ENCODE data around the gene EVL. TPM values are rescaled to one million over a fixed set of nuclear protein-coding genes. Genes with fewer than 3 reads are reported as not detected.

EVL gene
- polyA plus RNA-seq, 4 donors = 21.0 to 102 (median 31.8) TPM

GRCh38 chr14:100085462-100085861 is 20.2 kb downstream of the EVL start:
- no peak for DNase-seq
- Histone ChIP-seq H3K36me3 (ENCODE audit: control insufficient read depth in 3 of 3, insufficient read depth in 2 of 3, low read depth in 1 of 3, low read length in 3 of 3) (peaks cover 2 to 12% (median 7%) of the 10 kb centered on the region in 3 donors), H3K9me3 (ENCODE audit: control insufficient read depth in 2 of 2, insufficient read depth in 1 of 2, low read depth in 1 of 2, low read length in 1 of 2) (no peaks in the 10 kb centered on the region), H3K4me1 (ENCODE audit: control insufficient read depth in 3 of 3, insufficient read depth in 2 of 3, low read depth in 1 of 3, low read length in 2 of 3) (no peaks in the 10 kb centered on the region), H3K27me3 (ENCODE audit: control insufficient read depth in 3 of 3, insufficient read depth in 3 of 3, low read length in 3 of 3) (no peaks in the 10 kb centered on the region), H3K27ac (ENCODE audit: low read depth in 1 of 3, low read length in 2 of 3) (no peak overlapping the region), H3K4me3 (ENCODE audit: low read depth in 1 of 3, low read length in 3 of 3) (no peak overlapping the region)
- FAIRE-seq = no peak
- 90 to 92% (median 90%) methylated on average over 6 of the region's 6 CpGs for WGBS, 3 donors

GRCh38 chr14:100086361-100086760 is 21.1 kb downstream of the EVL start:
- FAIRE-seq = no peak

DNA sequence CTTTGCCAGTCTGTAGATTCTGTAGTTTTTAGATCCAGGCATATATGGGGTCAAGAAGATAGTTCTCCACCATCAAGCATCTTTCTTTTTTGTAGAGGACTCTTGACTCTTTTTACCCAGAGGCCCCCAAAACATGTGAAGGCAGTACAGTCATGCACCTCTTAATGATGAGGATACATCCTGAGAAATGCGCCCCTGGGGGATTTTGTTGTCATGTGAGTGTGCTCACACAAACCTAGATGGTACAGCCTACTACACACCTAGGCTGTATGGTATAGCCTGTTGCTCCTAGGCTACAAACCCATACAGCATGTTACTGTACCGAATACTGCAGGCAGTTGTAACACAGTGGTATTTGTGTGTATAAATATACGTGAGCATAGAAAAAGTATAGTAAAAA is 23.0 kb downstream of the EVL start:
- H3K4me3 ChIP-seq (ENCODE audit: low read depth in 1 of 3, low read length in 3 of 3) = no peak overlapping the region
- H3K27me3 ChIP-seq (ENCODE audit: control insufficient read depth in 3 of 3, insufficient read depth in 3 of 3, low read length in 3 of 3) = no peaks in the 10 kb centered on the region
- H3K27ac ChIP-seq (ENCODE audit: low read depth in 1 of 3, low read length in 2 of 3) = no peak overlapping the region
- DNase-seq (no peak), FAIRE-seq (no peak)
- peaks cover 2 to 19% (median 7%) of the 10 kb centered on the region in 3 donors for H3K36me3 ChIP-seq (ENCODE audit: control insufficient read depth in 3 of 3, insufficient read depth in 2 of 3, low read depth in 1 of 3, low read length in 3 of 3)
- 90 to 97% (median 93%) methylated on average over 3 of the region's 3 CpGs for WGBS, 3 donors
- H3K4me1 ChIP-seq (ENCODE audit: control insufficient read depth in 3 of 3, insufficient read depth in 2 of 3, low read depth in 1 of 3, low read length in 2 of 3) = peaks cover 0 to under 1% (median 0%) of the 10 kb centered on the region in 3 donors
- no peaks in the 10 kb centered on the region for H3K9me3 ChIP-seq (ENCODE audit: control insufficient read depth in 2 of 2, insufficient read depth in 1 of 2, low read depth in 1 of 2, low read length in 1 of 2)

More at GRCh38 chr14:100086361-100086760, 21.1 kb downstream of the EVL start:
- H3K4me1 ChIP-seq (ENCODE audit: control insufficient read depth in 3 of 3, insufficient read depth in 2 of 3, low read depth in 1 of 3, low read length in 2 of 3) = no peaks in the 10 kb centered on the region
- no peak overlapping the region for H3K4me3 ChIP-seq (ENCODE audit: low read depth in 1 of 3, low read length in 3 of 3)
- no peaks in the 10 kb centered on the region for H3K9me3 ChIP-seq (ENCODE audit: control insufficient read depth in 2 of 2, insufficient read depth in 1 of 2, low read depth in 1 of 2, low read length in 1 of 2)
- no peak for DNase-seq
- H3K27me3 ChIP-seq (ENCODE audit: control insufficient read depth in 3 of 3, insufficient read depth in 3 of 3, low read length in 3 of 3) = no peaks in the 10 kb centered on the region
- WGBS, 3 donors = 83 to 87% (median 85%) methylated on average over 5 of the region's 5 CpGs
- peaks cover 2 to 14% (median 7%) of the 10 kb centered on the region in 3 donors for H3K36me3 ChIP-seq (ENCODE audit: control insufficient read depth in 3 of 3, insufficient read depth in 2 of 3, low read depth in 1 of 3, low read length in 3 of 3)
- no peak overlapping the region for H3K27ac ChIP-seq (ENCODE audit: low read depth in 1 of 3, low read length in 2 of 3)

DNA sequence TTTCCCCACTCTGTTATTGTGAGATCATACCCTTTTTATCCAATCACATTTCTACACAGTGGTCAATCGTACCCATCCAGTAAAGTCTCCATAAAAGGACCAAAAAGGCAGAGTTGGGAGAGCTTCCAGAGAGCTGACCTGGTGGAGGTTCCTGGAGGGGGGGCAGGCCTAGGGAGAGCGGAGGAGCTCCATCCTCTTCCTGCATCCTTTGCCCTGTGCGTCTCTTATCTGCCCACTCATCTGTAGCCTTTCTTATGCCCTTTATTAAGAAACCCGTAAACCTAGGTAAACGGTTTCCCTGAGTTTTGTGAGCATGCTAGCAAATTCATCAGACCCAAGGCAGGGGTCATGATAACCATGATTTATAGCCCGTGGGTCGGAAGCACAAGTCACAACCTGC is 26.2 kb downstream of the EVL start:
- 88 to 94% (median 90%) methylated on average over 7 of the region's 7 CpGs for WGBS, 3 donors
- no peak for FAIRE-seq
- no peaks in the 10 kb centered on the region for H3K9me3 ChIP-seq (ENCODE audit: control insufficient read depth in 2 of 2, insufficient read depth in 1 of 2, low read depth in 1 of 2, low read length in 1 of 2)

GRCh38 chr14:100092832-100093231 is 27.6 kb downstream of the EVL start:
- Histone ChIP-seq H3K27ac (ENCODE audit: low read depth in 1 of 3, low read length in 2 of 3) (no peak overlapping the region), H3K9me3 (ENCODE audit: control insufficient read depth in 2 of 2, insufficient read depth in 1 of 2, low read depth in 1 of 2, low read length in 1 of 2) (no peaks in the 10 kb centered on the region), H3K4me1 (ENCODE audit: control insufficient read depth in 3 of 3, insufficient read depth in 2 of 3, low read depth in 1 of 3, low read length in 2 of 3) (peaks cover 0 to 4% (median 0%) of the 10 kb centered on the region in 3 donors), H3K4me3 (ENCODE audit: low read depth in 1 of 3, low read length in 3 of 3) (no peak overlapping the region), H3K36me3 (ENCODE audit: control insufficient read depth in 3 of 3, insufficient read depth in 2 of 3, low read depth in 1 of 3, low read length in 3 of 3) (peaks cover 0 to 23% (median 5%) of the 10 kb centered on the region in 3 donors), H3K27me3 (ENCODE audit: control insufficient read depth in 3 of 3, insufficient read depth in 3 of 3, low read length in 3 of 3) (no peaks in the 10 kb centered on the region)
- FAIRE-seq (no peak), DNase-seq (no peak)
- 36 to 49% (median 39%) methylated on average over 1 of the region's 1 CpG for WGBS, 3 donors

More for the DNA sequence above, 26.2 kb downstream of the EVL start:
- peaks cover 0 to 4% (median 0%) of the 10 kb centered on the region in 3 donors for H3K4me1 ChIP-seq (ENCODE audit: control insufficient read depth in 3 of 3, insufficient read depth in 2 of 3, low read depth in 1 of 3, low read length in 2 of 3)
- no peaks in the 10 kb centered on the region for H3K27me3 ChIP-seq (ENCODE audit: control insufficient read depth in 3 of 3, insufficient read depth in 3 of 3, low read length in 3 of 3)
- peaks cover 2 to 19% (median 7%) of the 10 kb centered on the region in 3 donors for H3K36me3 ChIP-seq (ENCODE audit: control insufficient read depth in 3 of 3, insufficient read depth in 2 of 3, low read depth in 1 of 3, low read length in 3 of 3)
- H3K4me3 ChIP-seq (ENCODE audit: low read depth in 1 of 3, low read length in 3 of 3) = no peak overlapping the region
- H3K27ac ChIP-seq (ENCODE audit: low read depth in 1 of 3, low read length in 2 of 3) = no peak overlapping the region
- DNase-seq = no peak

GRCh38 chr14:100093319-100093718 is 28.1 kb downstream of the EVL start:
- WGBS, 3 donors = 54 to 60% (median 57%) methylated on average over 6 of the region's 6 CpGs
- no peaks in the 10 kb centered on the region for H3K27me3 ChIP-seq (ENCODE audit: control insufficient read depth in 3 of 3, insufficient read depth in 3 of 3, low read length in 3 of 3)
- no peaks in the 10 kb centered on the region for H3K9me3 ChIP-seq (ENCODE audit: control insufficient read depth in 2 of 2, insufficient read depth in 1 of 2, low read depth in 1 of 2, low read length in 1 of 2)
- no peak overlapping the region for H3K27ac ChIP-seq (ENCODE audit: low read depth in 1 of 3, low read length in 2 of 3)
- peaks cover 0 to 26% (median under 1%) of the 10 kb centered on the region in 3 donors for H3K36me3 ChIP-seq (ENCODE audit: control insufficient read depth in 3 of 3, insufficient read depth in 2 of 3, low read depth in 1 of 3, low read length in 3 of 3)
- peaks cover 0 to 4% (median 0%) of the 10 kb centered on the region in 3 donors for H3K4me1 ChIP-seq (ENCODE audit: control insufficient read depth in 3 of 3, insufficient read depth in 2 of 3, low read depth in 1 of 3, low read length in 2 of 3)
- no peak for FAIRE-seq
- no peak overlapping the region for H3K4me3 ChIP-seq (ENCODE audit: low read depth in 1 of 3, low read length in 3 of 3)
- peak in 1 of 2 donors; percentile 32 for DNase-seq

- H3K9me3 ChIP-seq (ENCODE audit: control insufficient read depth in 2 of 2, insufficient read depth in 1 of 2, low read depth in 1 of 2, low read length in 1 of 2) = no peaks in the 10 kb centered on the region
- H3K36me3 ChIP-seq (ENCODE audit: control insufficient read depth in 3 of 3, insufficient read depth in 2 of 3, low read depth in 1 of 3, low read length in 3 of 3) = peaks cover 0 to 27% (median 0%) of the 10 kb centered on the region in 3 donors
- H3K4me3 ChIP-seq (ENCODE audit: low read depth in 1 of 3, low read length in 3 of 3) = no peak overlapping the region
- H3K27me3 ChIP-seq (ENCODE audit: control insufficient read depth in 3 of 3, insufficient read depth in 3 of 3, low read length in 3 of 3) = no peaks in the 10 kb centered on the region
- WGBS, 3 donors = 87 to 93% (median 88%) methylated on average over 3 of the region's 3 CpGs
- DNase-seq (no peak), FAIRE-seq (no peak)
- peaks cover 0 to 4% (median 0%) of the 10 kb centered on the region in 3 donors for H3K4me1 ChIP-seq (ENCODE audit: control insufficient read depth in 3 of 3, insufficient read depth in 2 of 3, low read depth in 1 of 3, low read length in 2 of 3)
- no peak overlapping the region for H3K27ac ChIP-seq (ENCODE audit: low read depth in 1 of 3, low read length in 2 of 3)
These were observed 31.4 kb downstream of the EVL start for GRCh38 chr14:100096656-100097055.

DNA sequence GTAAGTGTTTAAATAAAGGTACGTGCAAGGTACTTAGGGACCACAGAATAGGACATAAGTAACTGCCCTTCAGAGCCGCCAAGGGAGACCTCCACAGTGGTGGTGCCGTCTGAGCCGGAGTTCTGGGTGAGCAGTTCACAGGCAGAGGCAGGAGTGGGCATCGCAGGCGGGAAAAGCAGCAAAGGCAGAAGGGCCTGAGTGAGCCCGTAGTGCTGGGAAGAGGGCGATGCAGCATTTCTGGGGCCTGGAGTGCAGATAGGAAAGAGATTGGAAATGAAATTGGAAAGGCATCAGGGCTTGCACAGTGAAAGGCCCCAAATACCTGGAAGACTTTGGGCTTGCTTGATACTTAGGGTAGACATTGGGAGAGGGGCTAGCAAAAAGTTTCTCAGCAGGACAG is 32.9 kb downstream of the EVL start:
- peaks cover 0 to 28% (median 0%) of the 10 kb centered on the region in 3 donors for H3K36me3 ChIP-seq (ENCODE audit: control insufficient read depth in 3 of 3, insufficient read depth in 2 of 3, low read depth in 1 of 3, low read length in 3 of 3)
- H3K9me3 ChIP-seq (ENCODE audit: control insufficient read depth in 2 of 2, insufficient read depth in 1 of 2, low read depth in 1 of 2, low read length in 1 of 2) = no peaks in the 10 kb centered on the region
- H3K27me3 ChIP-seq (ENCODE audit: control insufficient read depth in 3 of 3, insufficient read depth in 3 of 3, low read length in 3 of 3) = no peaks in the 10 kb centered on the region
- 89 to 95% (median 94%) methylated on average over 8 of the region's 8 CpGs for WGBS, 3 donors
- H3K4me1 ChIP-seq (ENCODE audit: control insufficient read depth in 3 of 3, insufficient read depth in 2 of 3, low read depth in 1 of 3, low read length in 2 of 3) = peaks cover 0 to 4% (median 0%) of the 10 kb centered on the region in 3 donors
- FAIRE-seq (no peak), DNase-seq (no peak)
- H3K4me3 ChIP-seq (ENCODE audit: low read depth in 1 of 3, low read length in 3 of 3) = no peak overlapping the region
- H3K27ac ChIP-seq (ENCODE audit: low read depth in 1 of 3, low read length in 2 of 3) = no peak overlapping the region
